GM12892 (cell line): Measurements from ENCODE around the gene PITPNC1.

Source experiments
- POLR2A ChIP-seq: IDR thresholded peaks from 2 replicates; pipeline ENCODE4 v1.6.1; 2011; ENCODE audit warnings: low read depth, low read length, control low read depth
- TAF1 ChIP-seq: IDR thresholded peaks from 2 replicates; pipeline ENCODE4 v1.6.1; 2011; ENCODE audit warnings: low read depth, mild to moderate bottlenecking, control low read depth, low read length, borderline replicate concordance

GRCh38 chr17:67717192-67717623 is 340.1 kb downstream of the PITPNC1 start:
- TF ChIP-seq TAF1, result no peak
- TF ChIP-seq POLR2A, result no peak
